SU-DHL-6 (cell line): ENCODE results near the gene PDZD2.

Source experiments
- H2AFZ ChIP-seq: fragments of 200-600 bp; sonication (generic); 2 replicates; pipeline ENCODE4 v1.6.1; 2014; ENCODE audit warnings: low read depth, mild to moderate bottlenecking, moderate library complexity, mixed read lengths, antibody characterized with exemption, low read length; ENCODE audit not compliant: severe bottlenecking
- H3F3A ChIP-seq: fragments of 200-600 bp; shearing (Covaris generic); 2 replicates; pipeline ENCODE4 v1.6.0; 2016; ENCODE audit warnings: antibody characterized with exemption, mild to moderate bottlenecking; ENCODE audit not compliant: insufficient read depth
- H3K27ac ChIP-seq: fragments of 200-600 bp; sonication (generic); 2 replicates; pipeline ENCODE4 v1.5.1; 2016; ENCODE audit warnings: low read depth, mild to moderate bottlenecking, low read length, moderate library complexity, mixed read lengths
- H3K27me3 ChIP-seq: fragments of 200-600 bp; sonication (generic), shearing (Covaris generic); 2 replicates; pipeline ENCODE4 v1.6.0; 2014; ENCODE audit warnings: mild to moderate bottlenecking, low read length
- H3K36me3 ChIP-seq: fragments of 200-600 bp; sonication (generic); 2 replicates; pipeline ENCODE4 v1.6.1; 2014; ENCODE audit warnings: mild to moderate bottlenecking, low read length, mixed read lengths
- H3K4me2 ChIP-seq: fragments of 300-600, 200-600 bp; shearing (Covaris generic), sonication (generic); 2 replicates; pipeline ENCODE4 v1.6.0; 2014; ENCODE audit warnings: low read length, low read depth, mild to moderate bottlenecking; ENCODE audit not compliant: poor library complexity, severe bottlenecking
- H3K4me3 ChIP-seq: fragments of 200-600 bp; sonication (generic); 2 replicates; pipeline ENCODE4 v1.5.1; 2014; ENCODE audit warnings: antibody characterized with exemption, low read length, mild to moderate bottlenecking, mixed read lengths; ENCODE audit not compliant: insufficient read depth, poor library complexity, severe bottlenecking
- H3K79me2 ChIP-seq: fragments of 200-600 bp; sonication (generic); 2 replicates; pipeline ENCODE4 v1.6.1; 2014; ENCODE audit warnings: mild to moderate bottlenecking, low read length, moderate library complexity; ENCODE audit not compliant: insufficient read depth
- H3K9ac ChIP-seq: fragments of 200-600 bp; sonication (generic); 2 replicates; pipeline ENCODE4 v1.7.0; 2014; ENCODE audit warnings: mild to moderate bottlenecking, low read length
- H3K9me2 ChIP-seq: fragments of 200-600 bp; sonication (generic); replicated peaks from 2 replicates; pipeline ENCODE4 v1.6.1; 2014; ENCODE audit warnings: low read length; ENCODE audit not compliant: insufficient read depth
- H3K9me3 ChIP-seq: fragments of 200-600 bp; sonication (generic); 2 replicates; pipeline ENCODE4 v1.6.1; 2014; ENCODE audit warnings: low read length, mixed read lengths; ENCODE audit not compliant: insufficient read depth
- H4K20me1 ChIP-seq: fragments of 200-600 bp; sonication (generic); 2 replicates; pipeline ENCODE4 v1.6.1; 2014; ENCODE audit warnings: low read depth, mild to moderate bottlenecking, antibody characterized with exemption, low read length, moderate library complexity, mixed read lengths
- CTCF ChIP-seq: fragments of 200-600 bp; sonication (generic); IDR thresholded peaks from one replicate; pipeline ENCODE4 v1.5.1; 2017; ENCODE audit warnings: antibody characterized with exemption, mild to moderate bottlenecking, low read length, moderate library complexity; ENCODE audit not compliant: insufficient read depth, poor library complexity, severe bottlenecking
- EZH2phosphoT487 ChIP-seq: fragments of 200-600 bp; sonication (generic), shearing (Covaris generic); conservative IDR thresholded peaks from 2 replicates; pipeline ENCODE4 v1.6.1; 2018; ENCODE audit warnings: mild to moderate bottlenecking, antibody characterized with exemption, low read length, moderate library complexity, mixed read lengths

Gene PDZD2

GRCh38 chr5:32000731-32001130 lies 361.8 kb downstream of the PDZD2 start:
- TF ChIP-seq CTCF (no peak), EZH2phosphoT487 (no peak)

GRCh38 chr5:32001284-32001683 lies 362.4 kb downstream of the PDZD2 start:
- Histone ChIP-seq H3K9ac (no peak overlapping the region), H3K4me2 (no peak overlapping the region), H3K9me2 (no peaks in the 10 kb centered on the region), H3K36me3 (no peaks in the 10 kb centered on the region), H2AFZ (no peak overlapping the region), H3F3A (no peaks in the 10 kb centered on the region), H3K27me3 (no peaks in the 10 kb centered on the region), H4K20me1 (no peaks in the 10 kb centered on the region), H3K79me2 (no peaks in the 10 kb centered on the region), H3K9me3 (no peaks in the 10 kb centered on the region), H3K4me3 (no peak overlapping the region), H3K27ac (no peak overlapping the region)
- TF ChIP-seq CTCF (no peak), EZH2phosphoT487 (no peak)

More at GRCh38 chr5:32000731-32001130, 361.8 kb downstream of the PDZD2 start:
- no peak overlapping the region for H2AFZ ChIP-seq
- no peaks in the 10 kb centered on the region for H4K20me1 ChIP-seq
- H3K4me2 ChIP-seq, result no peak overlapping the region
- no peak overlapping the region for H3K27ac ChIP-seq
- no peaks in the 10 kb centered on the region for H3F3A ChIP-seq
- H3K79me2 ChIP-seq, result no peaks in the 10 kb centered on the region
- H3K27me3 ChIP-seq, result no peaks in the 10 kb centered on the region
- H3K9me2 ChIP-seq, result no peaks in the 10 kb centered on the region
- no peak overlapping the region for H3K4me3 ChIP-seq
- no peaks in the 10 kb centered on the region for H3K36me3 ChIP-seq
- no peaks in the 10 kb centered on the region for H3K9me3 ChIP-seq
- H3K9ac ChIP-seq, result no peak overlapping the region

- no peaks in the 10 kb centered on the region for H3K27me3 ChIP-seq
- H3K27ac ChIP-seq, result no peak overlapping the region
- H3F3A ChIP-seq, result no peaks in the 10 kb centered on the region
- TF ChIP-seq EZH2phosphoT487, result no peak
- no peak for TF ChIP-seq CTCF
- H3K9me3 ChIP-seq, result no peaks in the 10 kb centered on the region
- H3K9me2 ChIP-seq, result no peaks in the 10 kb centered on the region
- H3K9ac ChIP-seq, result no peak overlapping the region
- H2AFZ ChIP-seq, result no peak overlapping the region
- no peaks in the 10 kb centered on the region for H4K20me1 ChIP-seq
- no peaks in the 10 kb centered on the region for H3K36me3 ChIP-seq
- H3K4me2 ChIP-seq, result no peak overlapping the region
- no peaks in the 10 kb centered on the region for H3K79me2 ChIP-seq
- H3K4me3 ChIP-seq, result no peak overlapping the region
Measured at GRCh38 chr5:32001707-32002106, 362.8 kb downstream of the PDZD2 start.

- TF ChIP-seq CTCF (no peak), EZH2phosphoT487 (no peak)
- no peak overlapping the region for H3K27ac ChIP-seq
- no peaks in the 10 kb centered on the region for H3K27me3 ChIP-seq
- no peaks in the 10 kb centered on the region for H3K79me2 ChIP-seq
- H3K9me3 ChIP-seq, result no peaks in the 10 kb centered on the region
- no peak overlapping the region for H2AFZ ChIP-seq
- no peaks in the 10 kb centered on the region for H3K9me2 ChIP-seq
- H3K4me3 ChIP-seq, result no peak overlapping the region
- no peaks in the 10 kb centered on the region for H4K20me1 ChIP-seq
- H3F3A ChIP-seq, result no peaks in the 10 kb centered on the region
- H3K4me2 ChIP-seq, result no peak overlapping the region
- no peak overlapping the region for H3K9ac ChIP-seq
- no peaks in the 10 kb centered on the region for H3K36me3 ChIP-seq
Measured at GRCh38 chr5:32002755-32003154, 363.8 kb downstream of the PDZD2 start.
